Measurements from ENCODE around the gene AP3S1. TPM values are rescaled to one million over a fixed set of nuclear protein-coding genes. Genes with fewer than 3 reads are reported as not detected.

The AP3S1 gene
- total RNA-seq, 6 experiments from 2014 or later: 27.8 to 51.0 (median 40.4) TPM

- Histone ChIP-seq H3K27me3 (no peaks in the 10 kb centered on the region), H3K4me1 (peaks cover 0 to 45% (median 6%) of the 10 kb centered on the region in 4 donors), H3K4me3 (peak overlapping the region; percentile 79 to 91 (median 90)), H3K36me3 (peaks cover 0 to 3% (median under 1%) of the 10 kb centered on the region in 4 donors), H3K9me3 (no peaks in the 10 kb centered on the region), H3K27ac (peak overlapping the region; percentile 91 to 94 (median 93))
- peak; percentile 53 to 70 (median 56) for ATAC-seq
- WGBS (ENCODE audit: insufficient coverage, low coverage, low lambda C conversion rate, missing lambda C conversion rate): 0% methylated on average over 17 of the region's 68 CpGs
- intact Hi-C loops (cut with DNase I): no loop called here
- no peak for DNase-seq
- TF ChIP-seq POLR2A (IDR thresholded peaks at IDR 0.05) (no peak), CTCF (IDR thresholded peaks at IDR 0.05) (peak in 3 of 4 donors; percentile 9 to 28 (median 25))
Measured at GRCh38 chr5:115842089-115842935, 577 bp downstream of the AP3S1 start.

GRCh38 chr5:115842952-115843351 lies 1.2 kb downstream of the AP3S1 start:
- Histone ChIP-seq H3K36me3 (no peaks in the 10 kb centered on the region), H3K27ac (peak overlapping the region in 2 of 3 donors; percentile 91 to 94), H3K4me3 (peak overlapping the region; percentile 79 to 91 (median 90)), H3K9me3 (no peaks in the 10 kb centered on the region), H3K27me3 (no peaks in the 10 kb centered on the region), H3K4me1 (peaks cover 0 to 47% (median 6%) of the 10 kb centered on the region in 4 donors)
- TF ChIP-seq POLR2A (IDR thresholded peaks at IDR 0.05) (no peak), CTCF (IDR thresholded peaks at IDR 0.05) (no peak)
- ATAC-seq (no peak), DNase-seq (no peak)
- intact Hi-C loops (cut with DNase I): no loop called here
- WGBS (ENCODE audit: insufficient coverage, low coverage, low lambda C conversion rate, missing lambda C conversion rate): 5% methylated on average over 3 of the region's 3 CpGs

GRCh38 chr5:115843444-115844130 lies 1.9 kb downstream of the AP3S1 start:
- H3K27ac ChIP-seq: no peak overlapping the region
- DNase-seq (no peak), ATAC-seq (no peak)
- intact Hi-C loops (cut with DNase I): no loop called here
- TF ChIP-seq POLR2A (IDR thresholded peaks at IDR 0.05) (no peak), CTCF (IDR thresholded peaks at IDR 0.05) (no peak)
- no peaks in the 10 kb centered on the region for H3K27me3 ChIP-seq
- H3K36me3 ChIP-seq: no peaks in the 10 kb centered on the region
- H3K4me1 ChIP-seq: peaks cover 0 to 53% (median 5%) of the 10 kb centered on the region in 4 donors
- 53% methylated on average over 6 of the region's 6 CpGs for WGBS (ENCODE audit: insufficient coverage, low coverage, low lambda C conversion rate, missing lambda C conversion rate)
- H3K4me3 ChIP-seq: peak overlapping the region in 2 of 3 donors; percentile 79 to 91
- H3K9me3 ChIP-seq: no peaks in the 10 kb centered on the region

GRCh38 chr5:115844321-115844817 lies 2.6 kb downstream of the AP3S1 start:
- no peaks in the 10 kb centered on the region for H3K9me3 ChIP-seq
- 78% methylated on average over 7 of the region's 7 CpGs for WGBS (ENCODE audit: insufficient coverage, low coverage, low lambda C conversion rate, missing lambda C conversion rate)
- no peak overlapping the region for H3K27ac ChIP-seq
- peaks cover 0 to 47% (median 3%) of the 10 kb centered on the region in 4 donors for H3K4me1 ChIP-seq
- H3K36me3 ChIP-seq: no peaks in the 10 kb centered on the region
- no peaks in the 10 kb centered on the region for H3K27me3 ChIP-seq
- H3K4me3 ChIP-seq: no peak overlapping the region
- no peak for TF ChIP-seq CTCF (IDR thresholded peaks at IDR 0.05)
- TF ChIP-seq POLR2A (IDR thresholded peaks at IDR 0.05): no peak
- intact Hi-C loops (cut with DNase I): no loop called here
- no peak for ATAC-seq
- no peak for DNase-seq

Measured in right lobe of liver (tissue), 6 donors.